HEK293T (cell line): ENCODE measurements around the gene JAG2.

Source experiments
- CTCF ChIA-PET: fragments of 350-600 bp; formaldehyde crosslinking; extraction: SDS; loops from one replicate; lab custom pipeline; 2021; ENCODE audit warnings: antibody characterized with exemption, inconsistent platforms; lab: Yijun Ruan, JAX
- POLR2A ChIA-PET: fragments of 350-600 bp; formaldehyde crosslinking; extraction: SDS; loops from one replicate; lab custom pipeline; 2020; ENCODE audit warnings: antibody characterized with exemption, inconsistent platforms; lab: Yijun Ruan, JAX
- DNase-seq: peaks from one replicate; pipeline ENCODE4 v3.0.0; 2012; ENCODE audit warnings: mixed read lengths; ENCODE audit errors: extremely low spot score
- ARNT ChIP-seq: fragments of 450-650 bp; IDR thresholded peaks from 2 replicates; pipeline ENCODE4 v1.6.1; 2017; ENCODE audit warnings: mild to moderate bottlenecking
- BHLHE40 ChIP-seq: fragments of 450-650 bp; IDR thresholded peaks from 2 replicates; pipeline ENCODE4 v1.6.1; 2016; ENCODE audit warnings: mild to moderate bottlenecking, moderate library complexity, borderline replicate concordance
- CTBP1 ChIP-seq: fragments of 450-650 bp; IDR thresholded peaks from 2 replicates; pipeline ENCODE4 v1.6.1; 2016; ENCODE audit warnings: borderline replicate concordance
- ELF4 ChIP-seq: fragments of 450-650 bp; IDR thresholded peaks from 2 replicates; pipeline ENCODE4 v1.6.1; 2017; ENCODE audit warnings: antibody characterized with exemption
- FOXA1 ChIP-seq: fragments of 450-650 bp; IDR thresholded peaks from 2 replicates; pipeline ENCODE4 v1.6.1; 2016; ENCODE audit warnings: mild to moderate bottlenecking
- FOXK2 ChIP-seq: fragments of 450-650 bp; IDR thresholded peaks from 2 replicates; pipeline ENCODE4 v1.6.1; 2016; ENCODE audit warnings: mild to moderate bottlenecking
- FOXM1 ChIP-seq: fragments of 450-650 bp; IDR thresholded peaks from 2 replicates; pipeline ENCODE4 v1.6.1; 2017; ENCODE audit warnings: mild to moderate bottlenecking, borderline replicate concordance
- HDGF ChIP-seq: fragments of 450-650 bp; IDR thresholded peaks from 2 replicates; pipeline ENCODE4 v1.6.1; 2017; ENCODE audit warnings: antibody characterized with exemption, borderline replicate concordance
- L3MBTL2 ChIP-seq: fragments of 450-650 bp; conservative IDR thresholded peaks from 2 replicates; pipeline ENCODE4 v1.6.1; 2016; ENCODE audit warnings: mild to moderate bottlenecking
- LEF1 ChIP-seq: fragments of 450-650 bp; IDR thresholded peaks from 2 replicates; pipeline ENCODE4 v1.6.1; 2017; ENCODE audit warnings: mild to moderate bottlenecking, borderline replicate concordance
- NFRKB ChIP-seq: fragments of 450-650 bp; IDR thresholded peaks from 2 replicates; pipeline ENCODE4 v1.6.1; 2016; ENCODE audit warnings: mild to moderate bottlenecking, moderate library complexity
- SP1 ChIP-seq: fragments of 450-650 bp; IDR thresholded peaks from 2 replicates; pipeline ENCODE4 v1.6.1; 2017
- SUZ12 ChIP-seq: fragments of 450-650 bp; IDR thresholded peaks from 2 replicates; pipeline ENCODE4 v1.6.1; 2016; ENCODE audit warnings: mild to moderate bottlenecking
- TARDBP ChIP-seq: fragments of 450-650 bp; IDR thresholded peaks from 2 replicates; pipeline ENCODE4 v1.6.1; 2016
- ZNF384 ChIP-seq: fragments of 450-650 bp; IDR thresholded peaks from 2 replicates; pipeline ENCODE4 v1.6.1; 2016
- TF ChIP-seq, protein P1 (sequence below): fragments of 450-650 bp; IDR thresholded peaks from 2 replicates; pipeline ENCODE4 v1.6.1; 2016

JAG2 gene

DNA sequence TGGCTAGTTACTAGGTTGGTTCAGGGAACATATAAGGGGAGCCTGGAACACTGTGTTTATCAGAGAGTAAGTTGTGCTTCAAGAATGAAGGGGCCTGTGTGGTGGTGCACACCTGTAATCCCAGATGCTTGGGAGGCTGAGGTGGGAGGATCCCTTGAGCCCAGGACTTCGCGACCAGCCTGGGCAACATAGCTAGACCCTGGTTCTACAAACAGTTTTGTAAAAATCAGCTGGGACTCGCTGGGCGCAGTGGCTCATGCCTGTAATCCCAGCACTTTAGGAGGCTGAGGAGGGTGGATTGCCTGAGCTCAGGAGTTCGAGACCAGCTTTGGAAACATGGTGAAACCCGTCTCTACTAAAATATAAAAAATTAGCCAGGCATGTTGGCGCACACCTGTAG lies 61.2 kb downstream of the JAG2 start:
- ChIA-PET CTCF (interaction anchor here (0.6 kb wide), 2 partner anchors 72 to 189 kb away, joined by 3 to 4 read pairs; no protein-coding TSS in a partner anchor), POLR2A (interaction anchor here (0.6 kb wide), 1 partner anchor 114 kb away, joined by 3 read pairs; no protein-coding TSS in a partner anchor)
- no peak for DNase-seq
- no peak for TF ChIP-seq FOXM1
- no peak for TF ChIP-seq HDGF
- TF ChIP-seq ARNT: no peak
- TF ChIP-seq L3MBTL2: no peak
- TF ChIP-seq, protein P1, sequence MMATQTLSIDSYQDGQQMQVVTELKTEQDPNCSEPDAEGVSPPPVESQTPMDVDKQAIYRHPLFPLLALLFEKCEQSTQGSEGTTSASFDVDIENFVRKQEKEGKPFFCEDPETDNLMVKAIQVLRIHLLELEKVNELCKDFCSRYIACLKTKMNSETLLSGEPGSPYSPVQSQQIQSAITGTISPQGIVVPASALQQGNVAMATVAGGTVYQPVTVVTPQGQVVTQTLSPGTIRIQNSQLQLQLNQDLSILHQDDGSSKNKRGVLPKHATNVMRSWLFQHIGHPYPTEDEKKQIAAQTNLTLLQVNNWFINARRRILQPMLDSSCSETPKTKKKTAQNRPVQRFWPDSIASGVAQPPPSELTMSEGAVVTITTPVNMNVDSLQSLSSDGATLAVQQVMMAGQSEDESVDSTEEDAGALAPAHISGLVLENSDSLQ: no peak
- no peak for TF ChIP-seq TARDBP
- no peak for TF ChIP-seq BHLHE40
- TF ChIP-seq FOXA1: no peak
- no peak for TF ChIP-seq CTBP1

DNA sequence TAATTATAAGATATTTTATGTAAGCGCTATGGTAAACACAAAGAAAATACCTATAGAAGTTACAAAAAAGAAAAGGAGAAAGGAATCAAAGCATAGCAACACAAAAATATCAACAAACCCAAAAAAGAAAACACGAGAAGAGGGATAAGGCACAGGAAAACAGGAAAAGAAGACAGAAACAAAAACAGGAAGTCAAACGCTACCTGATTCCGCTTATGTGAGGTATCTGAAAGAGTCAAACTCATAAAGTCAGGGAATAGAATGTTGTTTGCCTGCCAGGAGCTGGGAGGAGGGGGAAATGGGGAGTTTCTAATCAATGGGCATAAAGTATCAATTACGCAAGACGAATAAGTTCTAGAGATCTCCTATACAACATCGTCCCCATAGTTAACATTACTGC lies 63.4 kb downstream of the JAG2 start:
- POLR2A ChIA-PET: no interaction called here
- no peak for TF ChIP-seq ELF4
- TF ChIP-seq FOXK2: no peak
- TF ChIP-seq FOXA1: no peak
- TF ChIP-seq CTBP1: no peak
- TF ChIP-seq SUZ12: no peak
- no peak for TF ChIP-seq ARNT
- no peak for TF ChIP-seq NFRKB
- CTCF ChIA-PET: interaction anchor here (1.0 kb wide), 1 partner anchor 15 kb away, joined by 3 read pairs; no protein-coding TSS in a partner anchor
- DNase-seq: no peak

DNA sequence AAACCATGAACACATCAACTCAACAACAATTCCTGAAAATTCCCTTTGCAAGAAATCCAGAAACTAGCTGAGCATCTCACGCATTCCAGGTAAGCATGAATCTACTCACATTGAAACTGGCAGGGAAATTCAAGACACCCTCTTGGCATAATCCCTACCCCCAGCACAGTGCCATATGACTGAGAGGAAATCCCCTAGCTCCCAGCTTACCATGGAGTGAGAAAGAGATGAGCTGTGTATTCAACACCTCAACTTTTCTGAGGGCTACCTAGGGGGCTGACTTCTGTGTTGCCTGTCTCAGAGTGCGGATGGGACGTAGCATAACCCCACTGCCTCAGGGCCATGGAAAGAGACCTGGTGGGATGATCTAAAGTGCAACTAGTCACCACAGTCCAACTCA lies 65.7 kb downstream of the JAG2 start:
- TF ChIP-seq LEF1 (no peak), HDGF (no peak), CTBP1 (no peak), SUZ12 (no peak), BHLHE40 (no peak), FOXK2 (no peak), ELF4 (no peak), FOXM1 (no peak), ZNF384 (no peak)
- ChIA-PET POLR2A (no interaction called here), CTCF (no interaction called here)
- DNase-seq: no peak

DNA sequence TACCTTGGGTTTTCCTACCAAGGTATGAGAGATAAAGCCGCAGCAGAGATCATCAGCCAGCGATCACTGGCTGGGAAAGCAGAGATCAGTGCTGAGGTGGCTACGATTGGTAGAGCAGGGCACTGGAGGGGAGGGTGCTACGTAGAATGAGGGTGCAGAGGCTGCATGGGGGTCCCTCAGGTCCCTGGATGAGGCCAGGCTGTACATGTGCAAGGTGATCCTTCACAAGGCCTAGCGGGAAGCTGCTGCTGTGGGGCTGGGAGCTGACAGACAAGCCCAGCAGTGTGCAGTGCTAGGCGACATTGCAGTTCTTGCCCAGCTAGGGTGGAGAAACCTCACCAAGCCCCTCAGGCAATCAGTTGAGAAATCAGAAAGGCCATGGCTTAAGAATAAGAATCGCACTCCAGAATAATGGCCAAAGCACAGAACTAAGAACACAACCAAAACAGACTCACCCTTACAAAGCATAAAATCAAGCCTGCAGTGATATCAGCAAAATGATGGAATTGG lies 66.2 kb downstream of the JAG2 start:
- ChIA-PET POLR2A (no interaction called here), CTCF (no interaction called here)
- no peak for TF ChIP-seq TARDBP
- no peak for TF ChIP-seq FOXM1
- DNase-seq: no peak

DNA sequence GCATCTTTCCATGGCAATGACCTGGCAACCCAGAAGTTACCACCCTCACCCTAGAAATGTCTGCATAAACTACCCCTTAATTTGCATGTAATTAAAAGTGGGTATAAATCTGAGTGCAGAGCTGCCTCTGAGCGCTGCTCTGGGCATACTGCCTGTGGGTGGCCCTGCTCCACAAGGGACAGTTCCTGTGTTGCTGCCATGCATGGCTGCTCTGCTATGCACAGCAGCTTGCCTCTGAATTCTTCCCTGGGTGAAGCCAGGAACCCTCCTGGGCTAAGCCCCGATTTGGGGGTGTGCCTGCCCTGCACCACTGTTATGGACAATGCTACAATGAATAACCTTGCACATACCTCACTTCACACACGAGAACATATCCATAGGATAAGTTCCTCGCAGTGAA lies 67.7 kb downstream of the JAG2 start:
- DNase-seq: no peak
- ChIA-PET POLR2A (no interaction called here), CTCF (no interaction called here)
- TF ChIP-seq CTBP1 (no peak), LEF1 (no peak)

DNA sequence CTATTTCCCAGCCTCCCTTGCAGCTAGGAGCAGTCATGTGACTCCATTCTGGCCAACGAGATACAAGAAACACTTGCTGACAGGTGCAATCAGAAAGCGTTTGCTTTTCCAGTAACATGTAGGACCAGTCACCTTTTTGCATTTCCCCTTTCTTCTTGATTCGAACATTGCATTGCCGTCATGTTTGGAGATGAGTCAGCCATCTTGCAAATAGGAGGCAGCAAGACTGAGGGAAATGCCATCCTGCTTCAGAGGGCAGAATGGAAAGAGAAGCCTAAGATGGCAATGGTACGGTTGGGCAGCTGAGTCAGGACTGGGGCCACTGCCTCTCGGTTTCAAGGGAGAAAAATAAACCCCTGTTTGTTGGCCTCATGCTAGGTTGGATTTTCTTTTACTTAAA lies 68.8 kb downstream of the JAG2 start:
- TF ChIP-seq ARNT (no peak), SP1 (no peak), LEF1 (no peak), FOXA1 (no peak), ELF4 (no peak), SUZ12 (no peak), HDGF (no peak), TARDBP (no peak), CTBP1 (no peak), FOXM1 (no peak)
- DNase-seq: no peak
- POLR2A ChIA-PET: no interaction called here
- CTCF ChIA-PET: no interaction called here

DNA sequence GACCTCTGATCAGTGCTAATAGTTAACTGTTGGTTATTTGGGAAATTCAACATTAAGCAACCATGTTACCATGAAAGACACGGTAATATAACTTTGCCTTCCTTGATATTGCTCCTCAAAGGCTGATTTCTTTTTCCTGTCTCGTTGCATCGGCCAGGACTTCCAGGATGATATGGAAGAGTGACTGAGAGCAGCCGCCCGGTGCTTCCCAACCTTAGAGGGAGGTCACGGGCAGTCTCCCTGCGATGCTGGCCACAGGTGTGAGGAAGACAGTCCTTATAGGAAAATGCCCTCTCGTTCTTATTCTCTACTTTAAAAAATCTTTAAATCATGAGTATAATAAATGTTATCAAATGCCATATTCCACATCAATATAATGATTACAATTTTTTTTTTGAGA lies 70.3 kb downstream of the JAG2 start:
- POLR2A ChIA-PET: no interaction called here
- DNase-seq: no peak
- no peak for TF ChIP-seq HDGF
- TF ChIP-seq FOXK2: no peak
- TF ChIP-seq, protein P1: no peak
- TF ChIP-seq ZNF384: no peak
- TF ChIP-seq TARDBP: no peak
- TF ChIP-seq ELF4: no peak
- TF ChIP-seq BHLHE40: no peak
- TF ChIP-seq LEF1: no peak
- no peak for TF ChIP-seq FOXM1
- no peak for TF ChIP-seq SUZ12
- CTCF ChIA-PET: interaction anchor here (0.7 to 1.2 kb wide), 2 partner anchors 8 to 90 kb away, joined by 4 read pairs; no protein-coding TSS in a partner anchor

DNA sequence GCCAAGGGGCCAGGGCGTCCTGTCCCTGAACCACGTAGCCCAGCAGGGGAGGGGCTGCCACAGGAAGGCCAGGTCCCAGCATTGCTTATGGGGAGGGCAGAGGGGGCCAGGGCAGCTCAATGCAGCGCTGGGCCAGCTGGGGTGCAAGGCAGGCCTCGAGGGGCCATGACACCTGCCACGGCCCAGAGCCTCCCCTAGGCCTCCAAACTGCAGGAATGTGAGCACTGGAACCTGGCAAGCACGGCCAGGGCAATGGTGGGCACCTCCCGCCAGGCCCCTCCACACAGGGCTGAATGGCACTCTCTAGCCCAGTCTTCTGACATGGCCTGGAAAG lies 70.8 kb downstream of the JAG2 start:
- DNase-seq: no peak
- no peak for TF ChIP-seq ELF4
- TF ChIP-seq, protein P1: no peak
- no peak for TF ChIP-seq BHLHE40
- TF ChIP-seq TARDBP: no peak
- TF ChIP-seq FOXK2: no peak
- TF ChIP-seq SUZ12: no peak
- no peak for TF ChIP-seq ARNT
- TF ChIP-seq SP1: no peak
- TF ChIP-seq L3MBTL2: no peak

More for the DNA sequence above, 70.8 kb downstream of the JAG2 start:
- POLR2A ChIA-PET: no interaction called here
- CTCF ChIA-PET: interaction anchor here (0.7 kb wide), 1 partner anchor 90 kb away, joined by 4 read pairs; no protein-coding TSS in a partner anchor
